PC-9 (cell line): ENCODE results near the gene MED13L. TPM values are rescaled to one million over a fixed set of nuclear protein-coding genes. Genes with fewer than 3 reads are reported as not detected.

Experiments used
- BruUV-seq: library from RNA; stranded (reverse); fragments of 400-500 nt; replicated peaks from 2 replicates; lab custom pipeline; 2021; lab: Mats Ljungman, UMichigan
- CTCF ChIA-PET: fragments of 300-600 bp; sonication (Branson Sonifier 250); formaldehyde crosslinking; loops from one replicate; lab custom pipeline; 2022; ENCODE audit warnings: antibody characterized with exemption; lab: Charles Lee
- POLR2A ChIA-PET: fragments of 300-600 bp; sonication (Branson Sonifier 250); formaldehyde crosslinking; loops from one replicate; lab custom pipeline; 2022; ENCODE audit warnings: antibody characterized with exemption; ENCODE audit not compliant: unreplicated experiment; lab: Charles Lee
- DNase-seq, 2 experiments: peaks; one replicate each; pipeline versions ENCODE4 v3.0.0 to v3.0.0-alpha.2; 2015 to 2022; ENCODE audit warnings: mixed read lengths in 1 of 2
- H2AFZ ChIP-seq: fragments of 200-600 bp; sonication (generic); 2 replicates; pipeline ENCODE4 v1.8.1; 2017; ENCODE audit warnings: antibody characterized with exemption
- H3F3A ChIP-seq: fragments of 200-600 bp; sonication (generic); 2 replicates; pipeline ENCODE4 v1.8.1; 2017; ENCODE audit warnings: antibody characterized with exemption, mild to moderate bottlenecking, low read depth; ENCODE audit not compliant: insufficient read depth
- H3K27ac ChIP-seq: fragments of 200-600 bp; sonication (generic); 2 replicates; pipeline ENCODE4 v1.6.1; 2016; ENCODE audit warnings: mixed run types
- H3K27me3 ChIP-seq: fragments of 200-600 bp; sonication (generic); 2 replicates; pipeline ENCODE4 v1.6.1; 2016; ENCODE audit warnings: low read depth, mixed run types; ENCODE audit not compliant: insufficient read depth
- H3K36me3 ChIP-seq: fragments of 200-600 bp; sonication (generic); 2 replicates; pipeline ENCODE4 v1.6.1; 2016; ENCODE audit warnings: low read depth, mixed run types
- H3K4me1 ChIP-seq: fragments of 200-600 bp; sonication (generic); replicated peaks from 2 replicates; pipeline ENCODE4 v1.6.1; 2016; ENCODE audit warnings: mixed run types; ENCODE audit not compliant: insufficient read depth
- H3K4me2 ChIP-seq: fragments of 200-600 bp; sonication (generic); 2 replicates; pipeline ENCODE4 v1.6.1; 2017; ENCODE audit warnings: mixed run types
- H3K4me3 ChIP-seq: fragments of 200-600 bp; sonication (generic); 2 replicates; pipeline ENCODE4 v1.6.1; 2016; ENCODE audit warnings: mixed run types
- H3K79me2 ChIP-seq: fragments of 200-600 bp; sonication (generic); 2 replicates; pipeline ENCODE4 v1.6.1; 2017; ENCODE audit warnings: low read depth, mixed run types
- H3K9me2 ChIP-seq: fragments of 200-600 bp; sonication (generic); 2 replicates; pipeline ENCODE4 v1.8.1; 2017; ENCODE audit warnings: mild to moderate bottlenecking; ENCODE audit not compliant: insufficient read depth
- H3K9me3 ChIP-seq: fragments of 200-600 bp; sonication (generic); 2 replicates; pipeline ENCODE4 v1.8.1; 2016; ENCODE audit warnings: low read depth; ENCODE audit not compliant: insufficient read depth
- H4K20me1 ChIP-seq: fragments of 200-600 bp; sonication (generic); 2 replicates; pipeline ENCODE4 v1.8.1; 2017; ENCODE audit not compliant: insufficient read depth
- EZH2 ChIP-seq: fragments of 200-600 bp; sonication (generic); IDR thresholded peaks from 2 replicates; pipeline ENCODE4 v1.8.0; 2017; ENCODE audit warnings: antibody characterized with exemption, low read depth
- intact Hi-C: fragments of 100-400 bp; cut with micrococcal nuclease; formaldehyde crosslinking; loops from one replicate; pipeline ENCODE4 v1.10.0; 2022; ENCODE audit not compliant: unreplicated experiment
- total RNA-seq: library from RNA; stranded (reverse); gene quantifications from 2 replicates; pipeline ENCODE4 v1.2.3, GENCODE V29; 2021
- TF ChIP-seq, protein P1 (sequence below): fragments of 200-600 bp; sonication (generic); conservative IDR thresholded peaks from 2 replicates; pipeline ENCODE4 v1.6.1; 2017; ENCODE audit warnings: mixed run types, antibody characterized with exemption, mild to moderate bottlenecking, moderate library complexity

MED13L gene
- total RNA-seq, 1 experiment from 2014 or later = 89.5 TPM

DNA sequence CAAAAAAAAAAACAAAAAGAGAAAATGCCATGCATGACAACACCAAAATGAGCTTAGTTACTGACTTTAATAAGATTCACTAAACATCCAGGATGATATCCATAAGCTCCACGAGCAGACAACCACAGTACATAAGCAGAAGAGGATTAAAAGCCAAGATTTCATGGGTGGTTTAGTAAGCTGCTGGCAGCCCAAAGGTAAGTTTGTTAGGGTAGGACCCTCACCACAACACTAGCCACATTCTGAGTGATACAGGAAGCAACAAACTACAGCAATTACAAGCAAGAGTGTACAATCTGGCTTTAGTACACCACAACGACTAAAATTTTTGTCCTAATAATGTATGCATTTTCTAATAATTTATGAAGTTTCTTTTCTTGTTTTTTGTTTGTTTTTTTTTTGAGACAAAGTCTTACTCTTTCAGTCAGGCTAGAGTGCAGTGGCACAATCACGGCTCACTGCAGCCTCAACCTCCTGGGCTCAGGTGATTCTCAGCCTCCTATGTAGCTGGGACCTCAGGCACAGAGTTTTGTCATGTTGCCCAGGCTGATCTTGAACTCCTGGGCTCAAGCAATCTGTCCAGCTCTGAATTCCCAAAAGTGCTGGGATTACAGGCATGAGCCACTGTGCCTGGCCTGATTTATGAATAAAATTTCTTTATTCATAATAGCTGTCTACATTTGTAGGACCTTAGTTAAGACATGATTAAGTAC lies 221.4 kb downstream of the MED13L start:
- peaks cover 24% of the 10 kb centered on the region; the same call in 1 of the 2 replicates for H3F3A ChIP-seq
- no peak overlapping the region for H3K27ac ChIP-seq
- no peaks in the 10 kb centered on the region for H3K36me3 ChIP-seq
- POLR2A ChIA-PET = no interaction called here
- H2AFZ ChIP-seq = no peak overlapping the region
- H4K20me1 ChIP-seq = peaks cover 46% of the 10 kb centered on the region
- no peaks in the 10 kb centered on the region for H3K9me3 ChIP-seq
- TF ChIP-seq, protein P1, sequence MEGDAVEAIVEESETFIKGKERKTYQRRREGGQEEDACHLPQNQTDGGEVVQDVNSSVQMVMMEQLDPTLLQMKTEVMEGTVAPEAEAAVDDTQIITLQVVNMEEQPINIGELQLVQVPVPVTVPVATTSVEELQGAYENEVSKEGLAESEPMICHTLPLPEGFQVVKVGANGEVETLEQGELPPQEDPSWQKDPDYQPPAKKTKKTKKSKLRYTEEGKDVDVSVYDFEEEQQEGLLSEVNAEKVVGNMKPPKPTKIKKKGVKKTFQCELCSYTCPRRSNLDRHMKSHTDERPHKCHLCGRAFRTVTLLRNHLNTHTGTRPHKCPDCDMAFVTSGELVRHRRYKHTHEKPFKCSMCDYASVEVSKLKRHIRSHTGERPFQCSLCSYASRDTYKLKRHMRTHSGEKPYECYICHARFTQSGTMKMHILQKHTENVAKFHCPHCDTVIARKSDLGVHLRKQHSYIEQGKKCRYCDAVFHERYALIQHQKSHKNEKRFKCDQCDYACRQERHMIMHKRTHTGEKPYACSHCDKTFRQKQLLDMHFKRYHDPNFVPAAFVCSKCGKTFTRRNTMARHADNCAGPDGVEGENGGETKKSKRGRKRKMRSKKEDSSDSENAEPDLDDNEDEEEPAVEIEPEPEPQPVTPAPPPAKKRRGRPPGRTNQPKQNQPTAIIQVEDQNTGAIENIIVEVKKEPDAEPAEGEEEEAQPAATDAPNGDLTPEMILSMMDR = no peak
- TF ChIP-seq EZH2 = no peak
- BruUV-seq = no TSS peak
- no peaks in the 10 kb centered on the region for H3K9me2 ChIP-seq
- peaks cover 67% of the 10 kb centered on the region for H3K79me2 ChIP-seq
- no peaks in the 10 kb centered on the region for H3K27me3 ChIP-seq
- no peak overlapping the region for H3K4me2 ChIP-seq
- no peak for DNase-seq
- no peak overlapping the region for H3K4me3 ChIP-seq
- intact Hi-C loops = no loop called here
- CTCF ChIA-PET = no interaction called here
- H3K4me1 ChIP-seq = peaks cover 19% of the 10 kb centered on the region

DNA sequence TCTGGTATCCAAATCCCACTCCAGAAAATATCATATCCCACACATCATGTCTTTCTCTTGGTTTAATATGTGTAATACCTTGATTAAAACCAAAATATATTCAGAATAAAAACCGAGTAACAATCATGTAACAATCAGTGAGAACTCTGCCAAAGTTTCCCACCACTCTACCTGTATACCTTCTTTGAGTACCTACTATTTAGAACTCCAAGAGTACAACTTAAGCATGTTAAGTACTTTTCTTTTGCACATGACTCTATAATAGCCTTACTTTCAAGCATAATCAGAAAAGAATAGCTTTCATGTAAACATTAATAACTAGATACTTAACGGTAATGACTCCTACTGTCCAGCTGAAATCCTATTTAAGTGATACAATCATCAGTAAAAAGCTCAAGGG lies 223.2 kb downstream of the MED13L start:
- H3K9me2 ChIP-seq = no peaks in the 10 kb centered on the region
- H3K4me1 ChIP-seq = peaks cover 19% of the 10 kb centered on the region
- peaks cover 24% of the 10 kb centered on the region; the same call in 1 of the 2 replicates for H3F3A ChIP-seq
- H4K20me1 ChIP-seq = peaks cover 39% of the 10 kb centered on the region
- no peak overlapping the region for H2AFZ ChIP-seq
- no peaks in the 10 kb centered on the region for H3K9me3 ChIP-seq
- CTCF ChIA-PET = no interaction called here
- no peak for TF ChIP-seq EZH2
- TF ChIP-seq, protein P1 = no peak
- H3K27ac ChIP-seq = peak overlapping the region; percentile 42
- H3K36me3 ChIP-seq = no peaks in the 10 kb centered on the region
- H3K79me2 ChIP-seq = peaks cover 74% of the 10 kb centered on the region
- H3K4me2 ChIP-seq = peak overlapping the region; percentile 29
- H3K4me3 ChIP-seq = no peak overlapping the region
- DNase-seq = no peak
- no TSS peak for BruUV-seq
- intact Hi-C loops = no loop called here
- POLR2A ChIA-PET = no interaction called here
- no peaks in the 10 kb centered on the region for H3K27me3 ChIP-seq

DNA sequence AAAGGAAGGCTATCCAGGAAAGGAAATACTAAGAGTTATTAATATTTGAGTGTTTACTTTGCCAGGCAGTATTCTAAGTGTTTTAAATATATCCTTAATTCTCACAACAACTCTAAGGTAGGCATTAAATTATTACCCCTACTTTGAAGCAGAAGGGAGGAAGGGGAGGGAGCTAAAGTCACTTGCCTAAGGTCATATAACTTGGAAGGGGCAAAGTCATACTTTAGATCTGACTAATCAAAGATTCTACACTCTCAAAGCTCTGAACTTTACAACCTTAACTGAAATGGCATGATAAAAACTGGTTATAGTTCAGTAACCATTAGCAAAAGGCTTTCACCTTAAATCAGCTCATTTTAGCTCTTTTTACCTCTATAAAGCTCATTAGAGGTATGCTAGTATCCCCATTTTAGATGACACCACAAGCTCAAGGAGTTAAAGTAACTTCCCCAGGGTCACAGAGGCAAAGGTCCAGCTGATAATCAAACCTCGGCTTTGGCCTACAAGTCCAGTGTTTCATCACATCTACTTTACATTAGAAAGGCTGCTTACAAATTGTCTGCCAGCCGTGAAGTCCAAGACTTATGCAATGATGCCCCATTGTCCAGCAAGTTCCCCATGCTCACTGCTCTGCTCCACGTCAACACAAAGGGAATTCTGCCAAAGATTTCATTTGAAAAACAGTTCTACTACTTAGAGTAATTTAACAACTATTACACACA lies 223.9 kb downstream of the MED13L start:
- ChIA-PET POLR2A (no interaction called here), CTCF (interaction anchor here (0.6 kb wide), 1 partner anchor 234 kb away, joined by 3 read pairs; no protein-coding TSS in a partner anchor)
- BruUV-seq = no TSS peak
- Histone ChIP-seq H3K4me1 (peaks cover 19% of the 10 kb centered on the region), H3K27ac (peak overlapping the region; percentile 42), H3K36me3 (no peaks in the 10 kb centered on the region), H3F3A (peaks cover 24% of the 10 kb centered on the region; the same call in 1 of the 2 replicates), H4K20me1 (peaks cover 43% of the 10 kb centered on the region), H2AFZ (no peak overlapping the region), H3K9me2 (no peaks in the 10 kb centered on the region), H3K4me2 (peak overlapping the region; percentile 29), H3K9me3 (no peaks in the 10 kb centered on the region), H3K27me3 (no peaks in the 10 kb centered on the region), H3K79me2 (peaks cover 74% of the 10 kb centered on the region), H3K4me3 (no peak overlapping the region)
- TF ChIP-seq, protein P1 = no peak
- no peak for TF ChIP-seq EZH2
- DNase-seq = peak in 1 of 2 experiments; percentile 53
- intact Hi-C loops = no loop called here
